GM12801 (cell line): Measurements from ENCODE around the gene PRKCZ.

Experiments
- CTCF ChIP-seq: IDR thresholded peaks from one replicate; pipeline ENCODE4 v1.5.1; 2011; ENCODE audit warnings: control low read depth; ENCODE audit not compliant: insufficient read length; ENCODE audit errors: extremely low read depth

Gene PRKCZ

GRCh38 chr1:2108877-2109580, 58.8 kb downstream of the PRKCZ start:
- no peak for TF ChIP-seq CTCF

GRCh38 chr1:2109581-2110021, 59.4 kb downstream of the PRKCZ start:
- no peak for TF ChIP-seq CTCF

- TF ChIP-seq CTCF: no peak
These were observed 60.1 kb downstream of the PRKCZ start for GRCh38 chr1:2110191-2110737.

GRCh38 chr1:2110738-2111673, 60.8 kb downstream of the PRKCZ start:
- TF ChIP-seq CTCF: no peak

GRCh38 chr1:2111674-2112035, 61.4 kb downstream of the PRKCZ start:
- no peak for TF ChIP-seq CTCF

- TF ChIP-seq CTCF: no peak
These were observed 62.1 kb downstream of the PRKCZ start for GRCh38 chr1:2112280-2112701.

GRCh38 chr1:2113620-2114135, 63.5 kb downstream of the PRKCZ start:
- no peak for TF ChIP-seq CTCF
